Subcutaneous abdominal adipose tissue (tissue), 5 donors: Measurements from ENCODE around the gene SCAPER.

Source experiments
- H3K27ac ChIP-seq: one replicate; pipeline ENCODE4 v1.7.0; 2013; ENCODE audit warnings: low read depth, mild to moderate bottlenecking, inconsistent platforms, low read length, moderate library complexity
- H3K27me3 ChIP-seq, 5 donors: one replicate each; pipeline ENCODE4 v1.7.0; 2013; ENCODE audit warnings: low read length in 5 of 5, inconsistent platforms in 1 of 5; ENCODE audit not compliant: control insufficient read depth in 5 of 5, insufficient read depth in 4 of 5
- H3K36me3 ChIP-seq, 5 donors: one replicate each; pipeline ENCODE4 v1.7.0; 2013; ENCODE audit warnings: low read length in 5 of 5; ENCODE audit not compliant: control insufficient read depth in 5 of 5, insufficient read depth in 5 of 5
- H3K4me1 ChIP-seq, 5 donors: one replicate each; pipeline ENCODE4 v1.7.0; 2013; ENCODE audit warnings: low read length in 5 of 5, mild to moderate bottlenecking in 3 of 5, moderate library complexity in 1 of 5; ENCODE audit not compliant: control insufficient read depth in 5 of 5, insufficient read depth in 5 of 5
- H3K4me3 ChIP-seq, 5 donors: one replicate each; pipeline ENCODE4 v1.7.0; 2013; ENCODE audit warnings: low read length in 5 of 5, low read depth in 1 of 5
- H3K9ac ChIP-seq, 5 donors: one replicate each; pipeline ENCODE4 v1.7.0; 2013; ENCODE audit warnings: low read length in 5 of 5, mild to moderate bottlenecking in 4 of 5, moderate library complexity in 3 of 5
- H3K9me3 ChIP-seq, 5 donors: one replicate each; pipeline ENCODE4 v1.7.0; 2013; ENCODE audit warnings: low read length in 5 of 5; ENCODE audit not compliant: control insufficient read depth in 5 of 5
- donor health status: healthy.
- donor health status: healthy.
- donor health status: healthy.
- donor health status: healthy.
- donor health status: healthy.

The SCAPER gene

DNA sequence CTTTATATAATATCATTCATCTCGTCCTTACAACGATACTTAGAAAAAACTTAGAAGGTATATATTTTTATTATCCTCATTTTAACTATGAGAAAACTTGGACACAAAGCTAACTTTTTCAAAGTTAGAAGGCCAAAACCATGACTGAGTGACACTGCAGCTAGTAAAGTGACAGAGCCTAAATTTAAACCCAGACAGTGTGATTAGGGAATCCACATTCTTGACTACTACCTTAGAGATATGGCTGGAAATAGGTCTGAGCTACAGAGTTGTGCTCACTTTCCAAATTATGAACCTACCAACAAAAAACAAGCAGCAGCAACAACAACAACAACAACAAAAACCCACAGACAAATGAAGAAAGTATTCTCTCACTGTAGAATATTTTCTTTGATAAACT is 236.2 kb downstream of the SCAPER start:
- Histone ChIP-seq H3K27me3 (no peaks in the 10 kb centered on the region), H3K9me3 (no peaks in the 10 kb centered on the region), H3K4me3 (no peak overlapping the region), H3K4me1 (peaks cover 0 to 7% (median 0%) of the 10 kb centered on the region in 5 donors), H3K36me3 (peaks cover 3 to 23% (median 8%) of the 10 kb centered on the region in 5 donors), H3K9ac (no peak overlapping the region), H3K27ac (no peak overlapping the region)

GRCh38 chr15:76667943-76668715 is 237.0 kb downstream of the SCAPER start:
- Histone ChIP-seq H3K4me3 (no peak overlapping the region), H3K4me1 (peaks cover 0 to 7% (median 0%) of the 10 kb centered on the region in 5 donors), H3K36me3 (peaks cover 3 to 25% (median 8%) of the 10 kb centered on the region in 5 donors), H3K9me3 (no peaks in the 10 kb centered on the region), H3K9ac (no peak overlapping the region), H3K27ac (no peak overlapping the region), H3K27me3 (no peaks in the 10 kb centered on the region)

DNA sequence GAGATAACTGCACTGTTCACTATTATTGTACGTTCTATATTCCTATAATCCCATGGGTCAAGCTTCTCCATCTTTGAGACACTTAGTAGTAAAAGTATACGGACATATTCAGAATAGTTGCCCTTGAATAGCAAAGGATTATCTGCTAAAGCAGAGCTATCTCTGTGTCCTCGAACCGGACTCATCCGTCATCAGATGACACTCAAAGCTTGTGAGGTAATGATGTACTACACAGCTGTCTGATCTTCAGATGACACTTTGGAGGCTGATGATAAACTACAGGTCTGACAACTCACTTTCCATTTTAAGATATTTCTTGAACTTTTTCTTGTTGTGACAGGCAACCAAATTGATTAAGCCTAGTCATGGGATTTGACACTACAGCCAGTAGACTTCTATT is 240.2 kb downstream of the SCAPER start:
- no peaks in the 10 kb centered on the region for H3K4me1 ChIP-seq
- H3K4me3 ChIP-seq = no peak overlapping the region
- H3K27ac ChIP-seq = no peak overlapping the region
- no peak overlapping the region for H3K9ac ChIP-seq
- H3K36me3 ChIP-seq = peaks cover 3 to 32% (median 12%) of the 10 kb centered on the region in 5 donors
- H3K9me3 ChIP-seq = peaks cover 0 to 2% (median 0%) of the 10 kb centered on the region in 5 donors
- H3K27me3 ChIP-seq = no peaks in the 10 kb centered on the region

GRCh38 chr15:76664411-76664810 is 240.7 kb downstream of the SCAPER start:
- Histone ChIP-seq H3K9ac (no peak overlapping the region), H3K9me3 (peaks cover 0 to 2% (median 0%) of the 10 kb centered on the region in 5 donors), H3K27me3 (no peaks in the 10 kb centered on the region), H3K27ac (no peak overlapping the region), H3K4me3 (no peak overlapping the region), H3K36me3 (peaks cover 3 to 34% (median 14%) of the 10 kb centered on the region in 5 donors), H3K4me1 (no peaks in the 10 kb centered on the region)

DNA sequence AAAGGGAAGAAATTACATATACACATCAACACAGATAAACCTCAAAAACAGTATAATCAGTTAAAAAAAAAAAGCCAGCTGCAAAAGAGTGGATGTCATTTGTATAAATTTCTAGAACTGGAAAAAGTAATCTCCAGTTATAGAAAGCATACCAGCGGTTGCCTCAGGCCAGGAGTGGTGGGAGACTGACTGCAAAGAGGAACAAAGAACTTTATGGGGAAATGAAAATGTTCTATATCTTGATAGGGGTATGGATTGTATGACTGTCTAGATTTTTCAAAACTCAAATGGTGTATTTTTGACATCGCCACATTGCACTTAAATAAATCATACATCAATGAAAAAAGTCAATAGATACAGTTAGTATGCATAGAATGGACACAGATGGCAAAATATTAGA is 241.6 kb downstream of the SCAPER start:
- no peak overlapping the region for H3K27ac ChIP-seq
- no peaks in the 10 kb centered on the region for H3K27me3 ChIP-seq
- H3K9ac ChIP-seq = no peak overlapping the region
- H3K9me3 ChIP-seq = peaks cover 0 to 2% (median 0%) of the 10 kb centered on the region in 5 donors
- peaks cover 3 to 34% (median 14%) of the 10 kb centered on the region in 5 donors for H3K36me3 ChIP-seq
- H3K4me3 ChIP-seq = no peak overlapping the region
- H3K4me1 ChIP-seq = no peaks in the 10 kb centered on the region

- Histone ChIP-seq H3K4me3 (no peak overlapping the region), H3K27me3 (no peaks in the 10 kb centered on the region), H3K4me1 (no peaks in the 10 kb centered on the region), H3K36me3 (peaks cover 0 to 7% (median 2%) of the 10 kb centered on the region in 5 donors), H3K27ac (no peak overlapping the region), H3K9ac (no peak overlapping the region), H3K9me3 (no peaks in the 10 kb centered on the region)
These were observed 256.3 kb downstream of the SCAPER start for GRCh38 chr15:76648732-76649444.

GRCh38 chr15:76647612-76648011 is 257.5 kb downstream of the SCAPER start:
- Histone ChIP-seq H3K27me3 (no peaks in the 10 kb centered on the region), H3K36me3 (peaks cover 2 to 8% (median 4%) of the 10 kb centered on the region in 5 donors), H3K27ac (no peak overlapping the region), H3K9ac (no peak overlapping the region), H3K4me3 (no peak overlapping the region), H3K4me1 (no peaks in the 10 kb centered on the region), H3K9me3 (no peaks in the 10 kb centered on the region)

GRCh38 chr15:76644646-76645045 is 260.5 kb downstream of the SCAPER start:
- Histone ChIP-seq H3K27me3 (no peaks in the 10 kb centered on the region), H3K4me1 (no peaks in the 10 kb centered on the region), H3K27ac (no peak overlapping the region), H3K9ac (no peak overlapping the region), H3K4me3 (no peak overlapping the region), H3K9me3 (no peaks in the 10 kb centered on the region), H3K36me3 (peaks cover 0 to 8% (median 4%) of the 10 kb centered on the region in 5 donors)

DNA sequence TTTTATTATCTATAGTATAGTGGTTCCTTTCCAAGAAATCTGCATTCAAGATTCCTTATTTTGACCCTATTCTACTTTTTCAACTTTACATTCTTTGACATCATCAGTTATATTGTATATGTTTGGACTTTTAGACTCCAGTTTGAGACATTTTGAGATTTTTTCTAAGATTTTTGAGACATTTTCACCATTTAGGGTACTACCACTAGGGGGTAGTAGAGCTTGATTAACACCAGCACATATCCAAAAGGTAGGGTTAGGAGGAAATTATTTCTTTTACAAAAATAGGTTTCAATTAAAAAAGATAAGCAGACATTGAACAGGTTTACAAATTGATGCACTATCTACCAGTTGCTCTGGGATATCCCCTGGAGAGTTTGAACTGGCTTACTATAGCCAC is 262.5 kb downstream of the SCAPER start:
- Histone ChIP-seq H3K36me3 (peaks cover 0 to 5% (median 4%) of the 10 kb centered on the region in 5 donors), H3K27me3 (no peaks in the 10 kb centered on the region), H3K9me3 (no peaks in the 10 kb centered on the region), H3K27ac (no peak overlapping the region), H3K9ac (no peak overlapping the region), H3K4me3 (no peak overlapping the region), H3K4me1 (no peaks in the 10 kb centered on the region)

DNA sequence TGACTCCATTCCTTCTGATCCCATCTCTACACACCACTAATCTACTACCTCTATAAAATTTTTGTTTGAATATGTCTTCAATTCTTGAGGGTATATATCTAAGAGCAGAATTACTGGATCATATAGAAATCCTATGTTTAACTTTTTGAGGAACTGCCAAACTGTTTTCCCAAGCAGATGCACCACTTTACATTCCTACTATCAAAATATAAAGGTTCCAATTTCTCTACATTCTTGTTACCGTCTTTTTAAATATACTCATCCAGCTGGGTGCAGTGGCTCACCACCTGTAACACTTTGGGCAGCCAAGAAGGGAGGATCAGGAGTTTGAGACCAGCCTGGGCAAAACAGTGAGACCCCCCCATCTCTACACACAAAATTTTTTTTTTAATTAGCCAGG is 268.0 kb downstream of the SCAPER start:
- H3K36me3 ChIP-seq = peaks cover 0 to 5% (median 0%) of the 10 kb centered on the region in 5 donors
- H3K9me3 ChIP-seq = peaks cover 0 to 7% (median 4%) of the 10 kb centered on the region in 5 donors
- no peaks in the 10 kb centered on the region for H3K27me3 ChIP-seq
- H3K27ac ChIP-seq = no peak overlapping the region
- H3K9ac ChIP-seq = no peak overlapping the region
- H3K4me3 ChIP-seq = no peak overlapping the region
- no peaks in the 10 kb centered on the region for H3K4me1 ChIP-seq
